Activated CD4-positive, alpha-beta T cell treated with anti-CD3 and anti-CD28 coated beads, Interleukin-10, Interleukin-2, amounts not matched to agents 100 ng/mL and 50 ng/mL, durations not matched to agents 16 hours and 8 hours (primary cell): ENCODE data around the gene CCRL2.
"Not testable (repeated sequence)": the region's sequence is repeated elsewhere in the genome, so short reads cannot be mapped to it uniquely, and the experiment has no call there.

Experiments used
- DNase-seq: peaks from one replicate; pipeline ENCODE4 v3.0.0-alpha.2; 2020

CCRL2 gene

DNA sequence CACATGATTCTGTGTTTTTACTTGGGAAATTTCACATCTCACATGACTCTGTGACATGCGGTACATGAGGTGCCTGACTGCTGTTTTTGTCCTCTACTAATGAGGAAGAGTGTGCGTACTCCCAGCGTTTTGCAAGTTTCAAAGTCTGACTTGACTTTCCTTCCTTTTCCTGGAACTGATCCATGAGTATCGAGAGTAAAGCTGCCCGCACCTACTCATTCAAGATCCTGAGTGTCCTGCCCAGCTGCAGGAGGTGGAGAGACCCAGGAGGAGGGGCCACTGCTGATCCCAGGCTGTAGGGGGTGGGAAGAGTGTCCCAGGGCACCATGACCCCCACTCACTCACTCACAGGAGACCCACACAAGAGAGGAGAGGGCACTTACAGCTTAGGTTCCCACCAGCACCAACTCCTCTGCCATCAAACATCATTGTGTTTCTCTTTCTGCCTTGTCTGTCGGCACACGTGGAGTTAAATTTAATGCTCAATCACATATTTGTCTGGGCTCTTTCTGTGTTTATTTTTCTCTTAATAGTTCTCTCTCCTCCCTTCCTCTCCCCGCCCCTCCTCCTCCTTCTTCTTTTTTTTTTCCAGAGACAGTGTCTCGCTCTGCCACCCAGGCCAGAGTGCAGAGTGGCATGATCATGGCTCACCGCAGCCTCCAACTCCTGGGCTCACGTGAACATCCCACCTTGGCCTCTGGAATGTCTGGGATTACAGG is 1.6 kb upstream of the CCRL2 start:
- DNase-seq: no peak

- DNase-seq: no peak
Observed at GRCh38 chr3:46406443-46406787, 644 bp upstream of the CCRL2 start.

DNA sequence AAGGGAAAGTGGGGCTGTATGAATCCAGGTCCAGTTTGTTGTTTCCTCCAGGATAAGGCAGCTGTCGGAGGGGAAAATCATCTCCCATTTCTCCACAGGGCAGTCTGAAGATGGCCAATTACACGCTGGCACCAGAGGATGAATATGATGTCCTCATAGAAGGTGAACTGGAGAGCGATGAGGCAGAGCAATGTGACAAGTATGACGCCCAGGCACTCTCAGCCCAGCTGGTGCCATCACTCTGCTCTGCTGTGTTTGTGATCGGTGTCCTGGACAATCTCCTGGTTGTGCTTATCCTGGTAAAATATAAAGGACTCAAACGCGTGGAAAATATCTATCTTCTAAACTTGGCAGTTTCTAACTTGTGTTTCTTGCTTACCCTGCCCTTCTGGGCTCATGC is 911 bp downstream of the CCRL2 start:
- no peak for DNase-seq

DNA sequence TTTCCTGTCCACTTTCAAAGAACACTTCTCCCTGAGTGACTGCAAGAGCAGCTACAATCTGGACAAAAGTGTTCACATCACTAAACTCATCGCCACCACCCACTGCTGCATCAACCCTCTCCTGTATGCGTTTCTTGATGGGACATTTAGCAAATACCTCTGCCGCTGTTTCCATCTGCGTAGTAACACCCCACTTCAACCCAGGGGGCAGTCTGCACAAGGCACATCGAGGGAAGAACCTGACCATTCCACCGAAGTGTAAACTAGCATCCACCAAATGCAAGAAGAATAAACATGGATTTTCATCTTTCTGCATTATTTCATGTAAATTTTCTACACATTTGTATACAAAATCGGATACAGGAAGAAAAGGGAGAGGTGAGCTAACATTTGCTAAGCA is 1.8 kb downstream of the CCRL2 start:
- DNase-seq: no peak

- DNase-seq: no peak
Observed at GRCh38 chr3:46409739-46410489, 2.9 kb downstream of the CCRL2 start.

GRCh38 chr3:46410669-46411068 is 3.6 kb downstream of the CCRL2 start:
- no peak for DNase-seq

DNA sequence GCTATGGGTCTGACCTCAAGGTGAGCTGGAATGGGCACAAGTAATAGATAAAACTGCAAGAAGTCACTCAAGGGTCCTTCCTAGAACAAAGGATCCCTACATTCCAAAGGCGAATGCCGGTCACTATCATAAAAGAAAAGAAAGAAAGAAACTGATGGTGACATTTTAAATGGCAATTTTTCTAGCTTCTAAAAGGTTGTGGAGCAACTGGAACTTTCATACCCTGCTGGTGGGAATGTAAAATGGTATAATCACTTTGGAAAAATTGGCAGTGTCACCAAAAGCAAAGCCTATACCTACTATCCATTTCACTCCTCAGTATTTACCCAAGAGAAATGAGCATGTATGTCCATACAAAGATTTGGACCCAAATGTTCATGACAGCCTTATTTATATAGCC is 4.2 kb downstream of the CCRL2 start:
- DNase-seq: no peak

- no peak for DNase-seq
Observed at GRCh38 chr3:46412786-46413298, 5.8 kb downstream of the CCRL2 start.

DNA sequence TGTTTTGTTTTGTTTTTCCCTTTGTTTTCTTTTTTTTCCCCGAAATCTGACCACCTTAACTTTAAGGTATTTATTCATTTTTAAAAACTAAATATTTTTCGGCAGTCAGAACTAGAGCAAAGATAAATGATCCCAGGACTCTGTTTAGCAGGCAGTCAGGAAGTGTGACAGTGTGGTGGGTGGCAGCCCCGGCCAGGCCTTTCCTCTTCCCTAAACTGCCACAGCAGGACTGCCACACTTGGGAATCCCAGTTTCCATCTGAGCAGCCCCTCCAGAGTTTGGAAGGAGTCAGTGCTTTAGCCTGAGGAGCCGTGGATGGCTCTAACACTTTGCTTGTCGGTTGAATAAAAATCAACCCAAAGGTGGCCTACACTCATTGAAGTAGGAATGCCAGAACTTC is 6.9 kb downstream of the CCRL2 start:
- DNase-seq: no peak

DNA sequence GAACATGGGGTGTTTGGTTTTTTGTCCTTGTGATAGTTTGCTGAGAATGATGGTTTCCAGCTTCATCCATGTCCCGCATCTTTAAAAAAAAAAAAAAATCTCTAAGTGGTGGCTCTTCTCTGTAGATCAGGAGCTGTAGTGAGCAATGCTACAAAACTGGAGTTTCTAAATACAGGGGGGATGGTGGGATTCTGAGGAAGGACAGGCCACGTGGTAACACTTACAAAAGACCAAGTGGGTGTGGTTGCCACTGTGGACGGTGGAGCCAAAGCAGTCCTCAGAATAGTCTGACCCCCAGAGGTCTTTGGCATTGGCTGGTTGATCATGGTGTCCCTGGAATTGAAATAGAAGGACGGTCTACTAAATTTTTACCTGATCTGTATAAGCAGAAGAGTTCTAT is 7.7 kb downstream of the CCRL2 start:
- DNase-seq: no peak

DNA sequence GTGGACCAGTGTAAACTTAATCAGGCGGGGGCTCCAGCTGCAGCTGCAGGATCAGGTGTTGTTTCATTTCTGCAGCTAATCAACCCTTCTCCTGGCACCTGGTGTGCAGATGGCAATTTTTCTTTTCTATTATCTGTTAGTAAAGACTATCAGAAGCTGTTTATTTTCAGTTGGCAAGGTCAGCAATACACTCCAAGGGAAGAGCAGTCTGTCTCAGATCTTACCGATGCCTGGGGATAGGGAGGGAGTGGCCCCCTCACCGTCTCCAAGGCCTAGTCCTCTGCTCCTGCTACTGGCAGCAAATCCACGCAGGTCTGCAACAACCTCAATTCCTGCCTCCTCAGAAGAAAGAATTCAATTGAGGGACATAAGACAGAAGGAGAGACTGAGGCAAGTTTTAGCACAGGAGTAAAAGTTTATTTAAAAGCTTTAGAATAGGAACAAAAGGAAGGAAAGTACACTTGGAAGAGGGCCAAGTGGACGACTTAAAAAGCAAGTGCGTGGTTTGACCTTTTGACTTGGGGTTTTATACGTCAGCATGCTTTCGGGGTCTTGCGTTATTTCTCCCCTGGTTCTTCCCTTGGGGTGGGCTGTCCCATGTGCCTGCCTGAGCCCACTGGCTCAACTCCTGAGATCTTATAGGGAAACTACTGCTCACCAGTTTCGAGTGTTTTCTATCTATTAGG is 9.2 kb downstream of the CCRL2 start:
- no peak for DNase-seq

DNA sequence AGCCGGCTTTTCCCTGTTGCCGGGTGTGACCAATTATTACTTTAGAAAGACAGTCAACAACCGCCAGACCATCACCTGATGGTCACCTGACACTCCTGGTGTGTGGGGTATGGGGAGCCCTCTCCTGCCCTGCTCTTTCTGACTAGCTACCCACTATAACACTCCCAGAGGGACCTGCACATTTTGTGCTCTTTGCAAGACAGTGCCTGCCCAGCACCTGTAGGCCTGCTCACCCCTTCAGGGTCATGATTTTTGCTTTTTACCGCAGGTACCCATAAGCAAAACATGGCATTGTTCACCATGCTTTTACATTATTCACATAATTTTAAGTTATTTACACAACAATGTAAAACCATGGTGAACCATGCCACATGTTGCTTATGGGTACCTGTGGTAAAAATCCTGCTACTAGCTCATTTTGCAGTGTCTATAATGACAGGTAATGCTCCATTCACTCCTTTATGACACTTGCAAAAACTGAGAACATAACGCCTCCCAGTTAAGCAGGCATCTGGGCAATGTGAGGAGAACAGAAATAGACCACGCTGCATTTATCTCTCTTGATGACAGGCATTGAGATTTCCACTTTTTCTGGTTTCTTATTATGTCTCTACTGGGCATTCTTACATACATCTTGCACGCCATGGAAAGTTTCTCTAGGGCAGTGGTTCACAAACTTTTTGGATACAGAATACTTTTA is 9.9 kb downstream of the CCRL2 start:
- no peak for DNase-seq

DNA sequence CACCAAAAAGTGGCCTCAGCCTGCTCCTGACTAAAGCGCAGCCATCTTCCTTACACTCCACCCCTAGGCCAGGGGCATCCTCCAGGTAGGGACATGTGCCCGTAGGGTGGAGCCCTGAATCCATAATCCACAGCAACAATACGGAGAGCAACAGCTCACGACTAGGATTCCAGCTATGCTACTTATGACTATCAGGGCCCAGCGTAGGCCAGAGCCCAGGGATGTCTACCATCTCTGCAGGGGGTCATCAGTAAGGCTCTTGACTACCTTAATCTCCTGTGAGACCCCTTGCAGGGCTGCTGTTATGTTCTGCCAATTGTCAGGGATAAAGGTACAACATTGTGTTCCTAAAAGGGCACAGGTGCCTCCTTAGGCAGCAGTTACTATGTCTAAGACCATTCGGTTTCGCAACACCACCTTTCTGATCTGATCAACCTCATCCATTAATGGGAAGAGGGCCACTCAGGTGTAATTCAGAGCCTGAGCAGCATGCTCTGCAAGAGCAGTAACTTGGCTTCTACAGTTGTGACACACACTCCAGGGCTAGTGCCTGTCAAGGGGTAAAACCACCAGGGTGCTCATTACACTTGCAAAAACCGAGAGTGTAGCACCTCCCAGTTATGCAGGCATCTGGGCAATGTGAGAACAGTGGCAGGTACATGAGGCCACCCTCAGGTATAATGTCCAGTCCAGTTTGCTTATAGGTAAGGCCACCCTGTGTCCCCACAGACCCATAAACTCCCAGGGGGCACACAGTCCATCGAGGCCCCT is 11.0 kb downstream of the CCRL2 start:
- no peak for DNase-seq

DNA sequence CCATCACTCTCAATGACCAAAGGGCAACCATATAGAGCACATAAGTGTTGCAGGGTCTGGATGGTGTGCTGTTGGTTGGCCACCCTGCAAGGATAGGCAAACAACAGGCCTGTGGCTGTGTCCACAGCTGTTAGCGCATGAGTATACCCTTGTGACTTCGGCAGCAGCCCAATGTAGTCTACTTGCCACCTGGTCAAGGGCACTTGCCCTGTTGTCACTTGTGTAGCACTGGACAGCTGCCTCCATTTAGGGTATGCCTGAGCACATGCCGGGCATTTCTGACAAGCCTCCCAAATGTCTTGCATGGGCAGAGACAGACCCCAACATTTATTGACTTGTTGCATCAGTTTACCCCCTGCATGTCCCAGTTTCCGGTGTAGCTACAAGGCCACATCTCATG is 12.8 kb downstream of the CCRL2 start:
- DNase-seq: no peak

DNA sequence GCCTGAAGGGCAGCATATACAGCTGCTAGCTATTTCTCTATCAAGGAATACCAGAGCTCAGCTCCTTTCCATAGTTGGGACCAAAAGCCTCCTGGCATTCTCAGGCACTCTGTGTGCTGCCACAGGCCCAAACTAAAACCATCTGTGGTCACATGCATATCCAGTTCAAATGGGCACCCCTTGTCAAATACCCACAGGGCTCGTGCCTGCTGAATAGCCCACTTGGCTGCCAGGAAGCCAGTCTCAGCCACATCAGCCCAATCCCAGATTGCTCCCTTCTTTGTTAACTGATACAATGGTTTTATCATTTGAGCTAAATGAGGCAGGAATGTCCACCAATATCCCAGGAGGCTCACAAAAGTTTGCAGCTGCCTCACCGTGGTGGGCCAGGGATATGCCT is 13.9 kb downstream of the CCRL2 start:
- DNase-seq: no peak

- DNase-seq: no peak
Observed at GRCh38 chr3:46422617-46423016, 15.6 kb downstream of the CCRL2 start.

DNA sequence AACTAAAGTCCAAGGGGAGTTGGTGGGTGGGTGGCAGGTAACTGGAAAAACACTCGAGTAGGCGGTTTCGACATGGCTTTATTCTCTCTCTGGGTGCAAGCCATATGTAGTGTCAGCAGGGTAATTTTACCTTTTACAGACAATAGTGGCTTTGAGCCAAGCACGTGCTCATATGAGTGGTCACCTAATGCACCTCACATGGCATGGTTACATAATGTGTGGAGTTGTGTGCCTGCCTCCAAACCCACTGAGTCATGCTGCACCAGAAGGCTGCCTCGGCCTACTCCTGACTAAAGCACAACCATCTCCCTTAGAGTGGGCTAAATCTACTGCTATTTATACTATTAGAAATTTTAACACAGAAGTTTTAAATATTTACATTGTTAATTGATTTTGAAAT is 16.5 kb downstream of the CCRL2 start:
- no peak for DNase-seq

GRCh38 chr3:46426476-46426875 is 19.4 kb downstream of the CCRL2 start:
- not testable (repeated sequence) for DNase-seq

DNA sequence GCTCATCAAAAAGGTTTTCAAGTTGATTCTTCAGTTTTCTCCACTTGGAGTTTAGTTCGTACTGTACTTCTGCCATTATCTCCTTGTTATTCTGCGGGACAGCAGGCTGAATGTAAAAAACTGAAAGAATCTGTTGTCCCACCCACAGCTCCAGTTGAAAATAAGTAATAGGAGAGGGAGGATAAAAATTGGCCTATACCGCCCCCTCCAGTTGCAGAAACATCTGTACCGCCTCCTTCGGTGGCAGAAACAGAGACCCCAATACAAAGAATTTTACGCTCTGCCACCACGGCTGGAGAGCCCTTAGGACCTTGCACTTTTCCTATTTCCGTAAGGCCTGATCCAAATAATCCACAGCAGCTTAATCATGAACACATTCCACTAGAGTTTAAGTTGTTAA is 20.3 kb downstream of the CCRL2 start:
- DNase-seq: not testable (repeated sequence)

DNA sequence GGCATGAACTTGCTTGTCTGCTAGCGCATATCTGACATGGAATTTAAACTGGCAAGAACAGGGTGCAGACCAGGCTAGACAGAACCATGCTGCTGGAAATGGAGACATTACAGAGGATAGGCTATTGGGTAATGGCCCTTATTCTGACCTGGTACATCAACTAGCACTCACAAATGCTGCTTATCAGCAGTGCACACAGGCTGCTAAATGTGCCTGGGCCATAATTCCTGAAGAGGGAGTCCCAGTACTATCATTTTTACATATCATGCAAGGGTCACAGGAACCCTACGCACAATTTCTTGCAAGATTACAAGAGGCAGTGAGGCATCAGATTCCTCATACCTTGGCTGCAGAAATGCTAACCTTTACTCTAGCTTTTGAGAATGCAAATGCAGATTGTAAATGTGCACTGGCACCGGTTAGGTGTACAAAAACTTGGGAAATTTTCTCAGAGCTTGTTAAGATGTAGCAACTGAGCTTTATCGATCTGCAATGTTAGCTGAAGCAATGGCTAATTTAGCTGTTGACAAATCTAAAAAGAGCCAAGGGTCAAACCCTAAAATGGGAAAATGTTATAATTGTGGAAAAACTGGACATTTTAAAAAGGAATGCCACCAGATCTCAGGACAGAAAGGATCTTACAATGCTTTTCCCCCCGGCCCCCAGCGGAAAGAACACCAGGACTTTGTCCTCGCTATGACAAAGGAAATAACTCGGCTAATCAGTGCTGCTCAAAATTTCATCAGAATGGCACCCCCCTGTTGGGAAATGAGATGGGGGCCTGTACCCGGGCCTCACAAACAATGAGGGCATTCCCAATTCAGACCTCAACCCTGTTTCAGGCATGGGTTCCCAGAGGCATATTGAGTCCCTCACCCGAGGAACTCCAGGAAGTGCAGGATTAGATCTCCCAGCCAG is 21.1 kb downstream of the CCRL2 start:
- no peak for DNase-seq

- no peak for DNase-seq
Observed at GRCh38 chr3:46429250-46429649, 22.2 kb downstream of the CCRL2 start.
